GM13976 (cell line): ENCODE data around the gene EEF1A1.

Experiments used
- DNase-seq: peaks from one replicate; pipeline ENCODE4 v3.0.0; 2012; ENCODE audit warnings: low spot score
- in situ Hi-C: fragments of 300-500 bp; cut with MboI; formaldehyde crosslinking; loops from one replicate; pipeline ENCODE4 v1.12.0; 2022; ENCODE audit warnings: low sequenced_read_pairs, mixed read lengths, inconsistent platforms; ENCODE audit not compliant: unreplicated experiment
- TF ChIP-seq, protein P1 (sequence below): IDR thresholded peaks from 2 replicates; pipeline ENCODE4 v1.5.1; 2012; ENCODE audit warnings: borderline replicate concordance, mild to moderate bottlenecking; ENCODE audit not compliant: insufficient read depth; ENCODE audit errors: extremely low read depth, missing control alignments, control extremely low read depth

The EEF1A1 gene

GRCh38 chr6:73491377-73491776, 29.5 kb downstream of the EEF1A1 start:
- in situ Hi-C loops, result no loop called here
- TF ChIP-seq, protein P1, sequence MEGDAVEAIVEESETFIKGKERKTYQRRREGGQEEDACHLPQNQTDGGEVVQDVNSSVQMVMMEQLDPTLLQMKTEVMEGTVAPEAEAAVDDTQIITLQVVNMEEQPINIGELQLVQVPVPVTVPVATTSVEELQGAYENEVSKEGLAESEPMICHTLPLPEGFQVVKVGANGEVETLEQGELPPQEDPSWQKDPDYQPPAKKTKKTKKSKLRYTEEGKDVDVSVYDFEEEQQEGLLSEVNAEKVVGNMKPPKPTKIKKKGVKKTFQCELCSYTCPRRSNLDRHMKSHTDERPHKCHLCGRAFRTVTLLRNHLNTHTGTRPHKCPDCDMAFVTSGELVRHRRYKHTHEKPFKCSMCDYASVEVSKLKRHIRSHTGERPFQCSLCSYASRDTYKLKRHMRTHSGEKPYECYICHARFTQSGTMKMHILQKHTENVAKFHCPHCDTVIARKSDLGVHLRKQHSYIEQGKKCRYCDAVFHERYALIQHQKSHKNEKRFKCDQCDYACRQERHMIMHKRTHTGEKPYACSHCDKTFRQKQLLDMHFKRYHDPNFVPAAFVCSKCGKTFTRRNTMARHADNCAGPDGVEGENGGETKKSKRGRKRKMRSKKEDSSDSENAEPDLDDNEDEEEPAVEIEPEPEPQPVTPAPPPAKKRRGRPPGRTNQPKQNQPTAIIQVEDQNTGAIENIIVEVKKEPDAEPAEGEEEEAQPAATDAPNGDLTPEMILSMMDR, result no peak
- no peak for DNase-seq

DNA sequence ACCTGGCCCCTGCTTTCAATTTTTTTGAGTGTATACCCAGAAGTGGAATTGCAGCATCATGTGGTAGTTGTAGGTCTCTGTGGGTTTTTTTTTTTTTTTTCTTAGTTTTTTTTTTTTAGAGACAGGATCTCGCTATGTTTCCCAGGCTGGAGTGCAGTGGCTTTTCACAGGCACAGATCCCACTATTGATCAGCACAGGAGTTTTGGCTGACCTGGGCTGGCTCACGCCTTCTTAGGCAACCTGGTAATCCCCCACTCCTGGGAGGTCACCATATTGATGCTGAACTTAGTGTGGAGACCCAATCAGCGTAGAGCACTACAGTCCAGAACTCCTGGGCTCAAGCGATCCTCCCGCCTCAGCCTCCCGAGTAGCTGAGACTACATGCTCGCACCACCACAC, 33.4 kb downstream of the EEF1A1 start:
- DNase-seq, result no peak
- TF ChIP-seq, protein P1, result no peak
- in situ Hi-C loops, result no loop called here

DNA sequence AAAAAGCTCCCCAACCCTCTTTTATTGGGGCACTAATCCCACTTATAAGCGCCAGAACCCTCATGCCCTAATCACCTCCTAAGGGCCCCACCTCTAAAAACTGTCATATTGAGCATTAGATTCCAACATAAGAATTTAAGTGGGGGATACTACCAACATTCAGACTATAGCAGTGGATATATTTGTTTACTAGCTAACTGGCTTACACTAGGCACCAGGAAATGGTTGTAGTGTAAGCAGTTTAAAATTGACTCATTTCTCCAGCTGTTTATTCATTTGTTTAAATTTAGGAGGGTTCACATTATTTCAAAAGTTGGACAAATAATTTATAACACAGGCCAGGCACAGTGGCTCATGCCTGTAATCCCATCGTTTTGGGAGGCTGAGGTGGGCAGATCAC, 36.4 kb downstream of the EEF1A1 start:
- in situ Hi-C loops, result no loop called here
- TF ChIP-seq, protein P1, result no peak
- no peak for DNase-seq

- TF ChIP-seq, protein P1, result no peak
- in situ Hi-C loops, result no loop called here
- no peak for DNase-seq
These were observed 38.9 kb downstream of the EEF1A1 start for GRCh38 chr6:73481969-73482368.

DNA sequence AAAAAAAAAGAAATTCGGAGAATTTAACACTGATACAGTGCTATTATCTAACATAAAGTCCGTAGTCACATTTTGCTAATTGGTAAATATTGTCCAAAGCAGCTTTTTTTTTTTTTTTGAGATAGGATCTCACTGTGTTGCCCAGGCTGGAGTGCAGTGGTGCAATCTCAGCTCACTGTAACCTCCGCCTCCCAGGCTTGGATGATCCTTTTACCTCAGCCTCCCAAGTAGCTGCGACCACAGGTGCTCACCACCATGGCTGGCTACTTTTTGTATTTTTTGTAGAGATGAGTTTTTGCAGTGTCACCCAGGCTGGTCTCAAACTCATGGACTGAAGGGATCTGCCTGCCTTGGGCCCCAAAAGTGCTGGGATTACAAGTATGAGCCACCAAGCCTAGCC, 43.4 kb downstream of the EEF1A1 start:
- DNase-seq, result no peak
- TF ChIP-seq, protein P1, result no peak
- in situ Hi-C loops, result no loop called here

DNA sequence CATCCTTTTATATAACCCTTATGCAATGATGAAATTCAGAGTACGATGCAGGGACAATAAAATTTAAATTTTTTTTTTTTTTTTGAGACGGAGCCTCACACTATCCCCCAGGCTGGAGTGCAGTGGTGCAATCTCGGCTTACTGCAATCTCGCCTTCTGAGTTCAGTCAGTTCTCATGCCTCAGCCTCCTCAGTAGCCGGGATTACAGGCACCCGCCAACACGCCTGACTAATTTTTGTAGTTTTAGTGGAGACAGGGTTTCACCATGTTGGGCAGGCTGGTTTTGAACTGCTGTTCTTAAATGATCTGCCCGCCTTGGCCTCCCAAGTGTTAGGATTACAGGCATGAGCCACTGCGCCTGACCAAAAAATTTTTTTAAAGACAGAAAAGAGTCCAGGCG, 44.1 kb downstream of the EEF1A1 start:
- in situ Hi-C loops, result no loop called here
- no peak for DNase-seq
- TF ChIP-seq, protein P1, result no peak
